Measurements from ENCODE around the gene CACNB3. TPM values are rescaled to one million over a fixed set of nuclear protein-coding genes. Genes with fewer than 3 reads are reported as not detected.

CACNB3 gene
- 4.4 TPM for total RNA-seq
- long read RNA-seq, partial matches to known transcripts = 4 of 5 reads
- long read RNA-seq, other reads (novel, unspliced or antisense) = 1 of 5 reads

DNA sequence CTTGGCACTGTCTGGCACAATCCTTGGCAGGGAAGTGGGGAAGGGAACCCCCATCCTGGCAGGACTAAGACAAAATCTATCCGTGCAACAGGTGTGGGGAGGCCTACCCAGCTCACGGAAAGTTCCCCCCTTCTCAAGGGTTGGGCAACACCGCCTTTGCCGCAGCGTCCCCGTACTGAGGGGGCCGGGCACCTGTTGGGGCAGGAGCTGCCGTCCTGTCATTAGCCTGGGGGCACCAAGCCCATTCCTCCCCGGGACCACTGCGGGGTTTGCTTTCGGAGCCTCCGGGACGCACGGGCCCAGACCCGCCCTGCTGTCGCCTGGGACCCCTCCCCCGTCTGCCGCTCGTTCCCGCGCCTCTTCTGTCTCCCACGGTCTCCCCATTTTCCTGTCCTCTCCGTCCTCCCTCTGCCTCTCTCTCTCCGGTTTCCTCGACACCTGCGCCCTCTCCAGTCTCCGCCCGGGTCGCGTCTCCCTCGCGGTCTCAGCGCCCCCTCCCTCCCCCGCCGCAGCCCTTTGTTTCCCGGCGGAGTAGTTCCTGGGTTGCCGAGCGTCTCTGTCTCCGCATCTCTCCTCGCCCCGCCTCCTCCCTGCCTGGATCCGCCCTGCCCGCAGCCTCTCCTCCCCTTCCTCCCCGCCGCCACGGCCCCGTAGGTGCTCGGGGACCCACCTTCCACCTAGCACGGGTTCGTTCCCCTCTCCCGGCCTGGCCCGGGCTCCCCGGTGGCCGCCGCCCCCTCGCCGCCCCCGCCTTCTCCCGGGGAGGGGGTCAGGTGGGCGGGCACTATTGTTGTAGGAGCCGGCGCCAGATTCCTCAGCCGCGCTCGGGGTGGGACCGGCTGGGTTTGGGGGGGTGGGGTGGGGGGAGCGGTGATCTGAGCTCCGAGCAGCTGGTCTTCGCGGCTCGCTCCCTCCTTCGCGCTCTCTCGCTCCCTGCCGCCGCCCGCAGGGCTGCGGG, at the start of gene CACNB3:
TSS of gene CACNB3 (plus strand) at position 624 of the 958 bp plus-strand sequence. CDS start 434 bp downstream, outside the sequence.
- DNase-seq (peak; percentile 82), ATAC-seq (peak; percentile 31)
- intact Hi-C loops (cut with micrococcal nuclease) = no loop called here

DNA sequence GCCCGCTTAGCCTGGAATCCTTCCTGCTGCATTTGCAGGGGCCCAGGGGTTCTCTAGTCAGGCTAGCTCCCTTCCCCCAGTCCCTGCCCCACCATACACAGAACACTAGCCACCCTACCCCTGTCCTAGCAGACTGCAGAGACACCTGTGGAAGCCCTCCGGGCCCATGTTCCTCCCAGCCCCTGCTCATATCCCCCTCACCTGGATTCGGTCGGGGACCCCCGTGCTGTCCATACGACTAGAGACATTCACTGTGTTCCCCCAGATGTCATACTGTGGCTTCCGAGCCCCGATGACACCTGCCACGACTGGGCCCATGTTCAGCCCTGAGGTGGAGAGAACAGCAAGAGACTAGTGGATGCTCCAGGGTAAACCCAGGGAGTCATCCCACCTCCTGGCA, 49.6 kb upstream of the CACNB3 start:
- no peak for ATAC-seq
- intact Hi-C loops (cut with micrococcal nuclease) = no loop called here
- DNase-seq = no peak

- no peak for ATAC-seq
- intact Hi-C loops (cut with micrococcal nuclease) = no loop called here
- no peak for DNase-seq
These were observed 47.5 kb upstream of the CACNB3 start for GRCh38 chr12:48770756-48771155.

DNA sequence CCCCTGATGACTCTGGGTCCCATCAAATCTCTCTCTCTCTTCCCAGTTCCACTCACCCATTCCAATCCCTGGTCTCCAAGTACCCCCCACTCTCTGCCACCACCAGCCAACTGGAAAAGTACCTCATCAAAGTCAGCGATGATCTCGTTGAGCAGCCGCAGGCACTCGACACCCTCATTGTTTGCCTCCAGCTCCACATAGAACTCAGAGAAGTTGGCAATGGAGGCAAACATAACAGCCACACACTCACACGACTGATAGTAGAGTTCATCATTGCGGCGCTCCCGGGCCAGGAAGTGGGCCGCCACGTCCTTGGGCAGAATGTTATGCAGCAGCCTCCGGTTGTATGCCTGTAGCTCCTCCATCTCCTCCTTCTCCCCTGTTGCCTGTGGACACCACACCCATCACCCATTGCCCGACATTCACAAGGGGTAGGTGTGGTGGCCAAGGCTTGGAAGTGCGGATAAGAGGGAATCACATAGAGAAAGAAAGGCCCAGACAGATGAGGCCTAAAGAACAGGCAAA, 46.6 kb upstream of the CACNB3 start:
- DNase-seq = no peak
- no peak for ATAC-seq
- intact Hi-C loops (cut with micrococcal nuclease) = no loop called here

DNA sequence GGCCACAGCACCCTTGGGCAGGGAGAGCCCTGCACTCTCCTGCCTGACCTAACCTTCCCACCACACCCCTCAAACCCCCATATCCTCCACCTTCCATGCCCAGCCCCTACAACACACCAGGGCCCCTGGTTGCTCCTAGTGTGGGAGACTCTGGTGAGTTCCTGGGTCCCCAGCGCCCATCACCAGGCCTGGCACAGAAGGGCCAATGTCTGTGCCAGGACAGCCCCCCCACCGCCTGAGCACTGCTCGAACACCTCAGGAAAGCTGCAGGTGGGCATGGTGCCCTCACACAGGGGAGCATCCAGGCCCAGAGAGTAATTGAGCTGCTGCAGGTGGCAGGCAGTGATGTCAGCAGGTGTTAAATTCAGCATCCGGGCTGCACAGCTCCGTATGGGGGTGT, 44.6 kb upstream of the CACNB3 start:
- ATAC-seq (no peak), DNase-seq (no peak)
- intact Hi-C loops (cut with micrococcal nuclease) = no loop called here

- intact Hi-C loops (cut with micrococcal nuclease) = no loop called here
- DNase-seq (no peak), ATAC-seq (no peak)
These were observed 43.8 kb upstream of the CACNB3 start for GRCh38 chr12:48774516-48774915.

- ATAC-seq (no peak), DNase-seq (no peak)
- intact Hi-C loops (cut with micrococcal nuclease) = no loop called here
These were observed 43.0 kb upstream of the CACNB3 start for GRCh38 chr12:48775299-48775698.

DNA sequence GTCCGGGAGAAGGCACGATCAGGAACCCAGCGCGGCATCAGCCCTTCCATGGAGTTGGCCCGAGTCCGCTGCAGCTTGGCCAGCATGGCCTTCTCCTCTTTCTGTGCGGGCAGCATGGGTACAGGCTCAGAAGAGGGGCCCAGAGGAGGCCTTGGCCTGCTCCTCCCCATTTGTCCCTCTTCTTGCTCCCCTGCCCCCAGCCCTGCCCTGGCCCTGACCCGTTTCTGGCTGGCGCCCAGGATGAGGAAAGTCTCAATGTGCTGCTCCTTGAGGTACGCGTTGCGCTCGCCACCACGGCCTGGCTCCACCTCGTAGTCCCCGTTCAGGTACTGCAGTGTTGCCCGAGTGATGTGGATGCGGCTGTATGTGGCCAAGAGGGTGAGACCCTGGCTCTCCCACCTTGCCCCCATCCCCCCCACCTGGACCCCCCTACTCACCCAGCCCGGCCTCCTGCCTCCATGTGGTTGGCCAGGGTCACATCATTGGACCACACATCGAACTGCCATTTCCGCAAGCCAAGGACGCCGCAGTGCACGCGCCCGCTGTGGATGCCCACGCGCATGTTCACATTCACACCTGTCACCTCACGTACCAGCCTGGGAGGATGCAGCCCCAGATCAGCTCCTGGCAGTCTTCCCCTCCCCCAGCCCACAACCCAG, 42.2 kb upstream of the CACNB3 start:
- intact Hi-C loops (cut with micrococcal nuclease) = no loop called here
- no peak for ATAC-seq

DNA sequence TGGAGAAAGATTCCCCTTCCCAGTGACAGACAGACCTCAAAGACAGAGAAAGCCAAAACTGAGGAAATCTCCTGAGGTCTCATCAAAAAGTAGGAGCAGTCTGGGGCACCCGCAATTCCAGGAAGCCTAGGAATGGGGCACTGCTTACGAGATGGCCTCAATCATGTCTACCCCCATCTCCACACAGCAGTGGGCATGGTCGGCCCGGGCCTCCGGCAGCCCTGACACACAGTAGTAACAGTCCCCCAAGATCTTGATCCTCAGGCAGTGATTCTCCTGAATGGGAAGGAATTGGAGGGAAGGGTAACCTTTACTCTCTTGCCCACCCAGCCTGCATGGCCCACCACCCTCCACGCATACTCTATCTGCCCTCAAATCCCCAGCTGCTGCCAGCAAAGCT, 41.3 kb upstream of the CACNB3 start:
- intact Hi-C loops (cut with micrococcal nuclease) = no loop called here
- no peak for ATAC-seq
- no peak for DNase-seq

More for the DNA sequence above, 42.2 kb upstream of the CACNB3 start:
- no peak for DNase-seq

GRCh38 chr12:48777501-48778400, 40.5 kb upstream of the CACNB3 start:
- intact Hi-C loops (cut with micrococcal nuclease) = no loop called here
- DNase-seq (peak; percentile 59), ATAC-seq (peak; percentile 35)

GRCh38 chr12:48779869-48780268, 38.4 kb upstream of the CACNB3 start:
- peak; percentile 78 for ATAC-seq
- intact Hi-C loops (cut with micrococcal nuclease) = no loop called here
- peak; percentile 75 for DNase-seq

DNA sequence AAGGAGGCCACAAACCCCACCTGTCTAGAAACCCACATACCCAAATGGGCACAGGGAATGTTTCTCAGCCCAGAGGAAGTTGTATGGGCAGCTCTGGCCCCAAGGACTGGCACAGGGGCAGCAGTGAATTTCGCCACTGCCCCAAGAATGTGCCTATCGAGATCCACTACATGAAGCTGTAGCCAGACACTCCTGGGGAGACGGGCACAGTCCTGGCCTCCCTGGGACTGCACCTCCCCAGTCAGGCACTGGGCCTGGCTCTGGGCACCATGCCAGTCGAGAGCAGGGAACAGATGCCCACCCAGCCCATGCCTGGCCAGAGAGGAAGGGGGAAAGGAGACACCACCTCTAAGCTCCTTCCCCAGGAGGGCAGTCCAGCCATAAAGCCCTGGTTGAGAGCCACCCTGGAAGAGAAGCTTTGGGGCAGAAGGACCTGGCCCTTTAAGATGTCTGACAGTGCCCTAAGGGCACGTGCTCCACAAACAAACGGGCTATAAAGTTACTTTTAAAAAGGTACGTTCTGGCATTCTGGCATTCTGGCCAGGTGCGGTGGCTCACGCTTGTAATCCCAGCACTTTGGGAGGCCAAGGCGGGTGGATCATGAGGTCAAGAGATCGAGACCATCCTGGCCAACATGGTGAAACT, 37.8 kb upstream of the CACNB3 start:
- peak; percentile 23 for ATAC-seq
- DNase-seq = peak; percentile 61
- intact Hi-C loops (cut with micrococcal nuclease) = no loop called here

DNA sequence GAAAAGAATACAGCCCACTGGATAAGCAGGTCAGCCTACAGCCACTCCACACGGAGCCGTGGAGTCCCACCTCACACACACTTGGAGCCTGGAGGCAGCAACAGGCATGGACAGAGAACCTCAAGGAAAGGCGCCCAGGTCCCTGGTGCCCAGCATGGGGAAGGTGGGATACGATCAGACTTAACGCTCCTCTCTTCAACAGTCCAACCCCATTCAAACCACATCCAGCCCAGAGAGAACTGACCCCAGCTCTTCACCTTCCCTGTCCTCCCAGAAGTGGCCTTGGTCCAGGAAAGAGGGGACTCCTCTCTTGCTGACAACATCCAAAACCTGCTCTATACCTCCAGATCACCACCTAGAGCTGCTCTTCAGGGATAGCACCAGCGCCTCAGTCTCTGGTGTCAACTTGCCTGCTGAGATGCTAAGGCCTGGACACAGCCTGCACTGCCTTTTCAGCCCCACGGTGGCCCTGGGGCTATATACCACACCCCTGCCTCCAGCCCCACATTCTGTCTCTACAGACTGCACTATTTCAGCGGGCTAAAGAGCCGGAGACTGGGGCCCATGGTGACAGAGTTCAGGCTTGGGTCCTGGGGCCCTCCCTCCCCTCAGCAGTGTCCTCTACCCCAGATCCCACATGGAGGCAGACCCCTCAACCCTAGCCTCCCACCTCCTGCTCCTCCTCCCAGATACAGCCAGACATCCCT, 36.4 kb upstream of the CACNB3 start:
- DNase-seq (no peak), ATAC-seq (no peak)
- intact Hi-C loops (cut with micrococcal nuclease) = no loop called here

- ATAC-seq = no peak
- DNase-seq = no peak
- intact Hi-C loops (cut with micrococcal nuclease) = no loop called here
These were observed 35.6 kb upstream of the CACNB3 start for GRCh38 chr12:48782457-48783395.

GRCh38 chr12:48783432-48783831, 34.9 kb upstream of the CACNB3 start:
- intact Hi-C loops (cut with micrococcal nuclease) = no loop called here
- no peak for ATAC-seq
- no peak for DNase-seq

DNA sequence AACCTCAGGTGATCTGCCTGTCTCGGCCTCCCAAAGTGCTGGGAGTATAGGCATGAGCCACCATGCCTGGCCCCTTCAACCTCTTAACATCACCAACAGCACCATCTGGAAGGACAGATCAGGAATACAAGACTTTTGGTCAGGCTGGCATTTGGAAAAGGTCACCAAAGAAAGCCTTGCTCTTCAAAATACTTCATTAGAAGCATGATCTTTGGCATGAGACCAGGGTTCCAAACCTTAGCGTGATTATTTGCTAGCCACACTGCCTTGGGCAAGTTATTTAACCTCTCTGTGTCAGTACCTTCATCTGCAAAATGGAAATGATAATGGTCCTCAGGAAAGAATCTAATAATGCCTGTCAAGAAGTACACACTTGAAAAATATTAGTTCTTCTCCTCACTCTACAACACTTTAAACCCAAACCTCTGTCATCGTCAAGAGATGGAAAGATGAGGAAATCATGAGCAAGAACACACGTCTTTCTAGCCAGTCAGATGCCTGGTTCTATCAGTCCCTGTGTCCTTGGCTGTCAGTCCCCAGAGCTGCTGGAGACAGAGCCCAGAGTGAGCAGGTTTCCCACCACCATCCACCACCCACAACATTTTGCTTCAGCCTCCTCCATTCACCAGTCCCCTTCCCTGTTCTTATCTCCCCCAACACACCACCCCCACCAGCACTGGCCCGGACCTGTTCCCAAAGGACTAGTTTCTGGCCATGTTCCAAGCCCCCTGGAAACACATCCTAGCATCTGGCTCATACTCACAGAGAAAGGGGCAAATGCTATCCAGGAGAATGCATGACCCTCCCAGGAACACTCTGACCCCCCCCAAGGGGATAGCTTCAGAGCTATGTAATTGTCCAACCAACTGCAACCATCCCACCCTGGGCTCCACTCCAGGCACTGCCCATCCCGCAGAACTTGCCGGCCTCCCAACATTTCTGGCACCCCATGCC, 31.4 kb upstream of the CACNB3 start:
- intact Hi-C loops (cut with micrococcal nuclease) = no loop called here
- DNase-seq (peak; percentile 74), ATAC-seq (peak; percentile 81)

All from left ventricle myocardium superior (tissue), 1 donor.